Stomach (tissue), 4 donors: ENCODE results near the gene CLTB.

Experiments
- POLR2A ChIP-seq, 4 donors: fragments of 450-650 bp; IDR thresholded peaks; one replicate each; pipeline ENCODE4 v1.6.1; 2016; ENCODE audit warnings: antibody characterized with exemption in 4 of 4, control low read depth in 2 of 4, mild to moderate bottlenecking in 1 of 4, moderate library complexity in 1 of 4
- TF ChIP-seq, protein P1 (sequence below), 7 experiments: fragments of 450-650 bp in 4 of 7; fragments of 200-600 bp in 3 of 7; sonication (generic) in 3 of 7; IDR thresholded peaks; one replicate each; pipeline ENCODE4 v1.5.1; 2016 to 2019; ENCODE audit warnings: antibody characterized with exemption in 7 of 7, control low read depth in 2 of 7, mild to moderate bottlenecking in 1 of 7

GRCh38 chr5:176424181-176424580, 7.8 kb upstream of the CLTB start:
- TF ChIP-seq, protein P1, sequence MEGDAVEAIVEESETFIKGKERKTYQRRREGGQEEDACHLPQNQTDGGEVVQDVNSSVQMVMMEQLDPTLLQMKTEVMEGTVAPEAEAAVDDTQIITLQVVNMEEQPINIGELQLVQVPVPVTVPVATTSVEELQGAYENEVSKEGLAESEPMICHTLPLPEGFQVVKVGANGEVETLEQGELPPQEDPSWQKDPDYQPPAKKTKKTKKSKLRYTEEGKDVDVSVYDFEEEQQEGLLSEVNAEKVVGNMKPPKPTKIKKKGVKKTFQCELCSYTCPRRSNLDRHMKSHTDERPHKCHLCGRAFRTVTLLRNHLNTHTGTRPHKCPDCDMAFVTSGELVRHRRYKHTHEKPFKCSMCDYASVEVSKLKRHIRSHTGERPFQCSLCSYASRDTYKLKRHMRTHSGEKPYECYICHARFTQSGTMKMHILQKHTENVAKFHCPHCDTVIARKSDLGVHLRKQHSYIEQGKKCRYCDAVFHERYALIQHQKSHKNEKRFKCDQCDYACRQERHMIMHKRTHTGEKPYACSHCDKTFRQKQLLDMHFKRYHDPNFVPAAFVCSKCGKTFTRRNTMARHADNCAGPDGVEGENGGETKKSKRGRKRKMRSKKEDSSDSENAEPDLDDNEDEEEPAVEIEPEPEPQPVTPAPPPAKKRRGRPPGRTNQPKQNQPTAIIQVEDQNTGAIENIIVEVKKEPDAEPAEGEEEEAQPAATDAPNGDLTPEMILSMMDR (IDR thresholded peaks at IDR 0.05) = no peak
- no peak for TF ChIP-seq POLR2A (IDR thresholded peaks at IDR 0.05)
